HG02763 (cell line): ENCODE results near the gene SMC1A.
"Not testable (repeated sequence)": the region's sequence is repeated elsewhere in the genome, so short reads cannot be mapped to it uniquely, and the experiment has no call there.

Source experiments
- ATAC-seq: cut with Tn5 transposase; IDR thresholded peaks from one replicate; pipeline ENCODE4 v1.9.1; 2021; ENCODE audit warnings: mild to moderate bottlenecking, moderate library complexity; ENCODE audit not compliant: unreplicated experiment

The SMC1A gene

GRCh38 chrX:53422861-53423306 is 430 bp upstream of the SMC1A start, which contains the start of gene RIBC1:
TSS of gene RIBC1 (plus strand) at chrX:53422873. CDS start at chrX:53426277, 3,404 bp downstream.
- ATAC-seq: no peak

- peak; percentile 15 for ATAC-seq
Observed at GRCh38 chrX:53421772-53422085, 725 bp downstream of the SMC1A start.

GRCh38 chrX:53421125-53421524 is 1.3 kb downstream of the SMC1A start:
- ATAC-seq: no peak

- not testable (repeated sequence) for ATAC-seq
Observed at GRCh38 chrX:53420351-53420750, 2.1 kb downstream of the SMC1A start.

- no peak for ATAC-seq
Observed at GRCh38 chrX:53412446-53412845, 10.0 kb downstream of the SMC1A start.

GRCh38 chrX:53403535-53403934 is 18.9 kb downstream of the SMC1A start:
- ATAC-seq: no peak

- ATAC-seq: no peak
Observed at GRCh38 chrX:53398216-53398615, 24.2 kb downstream of the SMC1A start.

- ATAC-seq: no peak
Observed at GRCh38 chrX:53395605-53396298, 26.7 kb downstream of the SMC1A start.

GRCh38 chrX:53383376-53384076 is 38.9 kb downstream of the SMC1A start:
- ATAC-seq: no peak

- ATAC-seq: no peak
Observed at GRCh38 chrX:53379747-53380146, 42.7 kb downstream of the SMC1A start.

GRCh38 chrX:53379008-53379710 is 43.3 kb downstream of the SMC1A start:
- no peak for ATAC-seq

- no peak for ATAC-seq
Observed at GRCh38 chrX:53377464-53377863, 45.0 kb downstream of the SMC1A start.

GRCh38 chrX:53376888-53377287 is 45.6 kb downstream of the SMC1A start:
- ATAC-seq: no peak

GRCh38 chrX:53374923-53375322 is 47.5 kb downstream of the SMC1A start:
- ATAC-seq: no peak

GRCh38 chrX:53374222-53374820 is 48.1 kb downstream of the SMC1A start:
- ATAC-seq: no peak

- no peak for ATAC-seq
Observed at GRCh38 chrX:53373307-53373706, 49.1 kb downstream of the SMC1A start.

GRCh38 chrX:53366454-53366853 is 56.0 kb downstream of the SMC1A start:
- not testable (repeated sequence) for ATAC-seq

- no peak for ATAC-seq
Observed at GRCh38 chrX:53362449-53362848, 60.0 kb downstream of the SMC1A start.

GRCh38 chrX:53357799-53358530 is 64.5 kb downstream of the SMC1A start:
- no peak for ATAC-seq

- no peak for ATAC-seq
Observed at GRCh38 chrX:53356186-53356585, 66.3 kb downstream of the SMC1A start.

- no peak for ATAC-seq
Observed at GRCh38 chrX:53354669-53355068, 67.8 kb downstream of the SMC1A start.
